ENCODE measurements around the gene MROH9. TPM values are rescaled to one million over a fixed set of nuclear protein-coding genes. Genes with fewer than 3 reads are reported as not detected.

The MROH9 gene
- total RNA-seq, 1 experiment from 2014 or later: not detected

DNA sequence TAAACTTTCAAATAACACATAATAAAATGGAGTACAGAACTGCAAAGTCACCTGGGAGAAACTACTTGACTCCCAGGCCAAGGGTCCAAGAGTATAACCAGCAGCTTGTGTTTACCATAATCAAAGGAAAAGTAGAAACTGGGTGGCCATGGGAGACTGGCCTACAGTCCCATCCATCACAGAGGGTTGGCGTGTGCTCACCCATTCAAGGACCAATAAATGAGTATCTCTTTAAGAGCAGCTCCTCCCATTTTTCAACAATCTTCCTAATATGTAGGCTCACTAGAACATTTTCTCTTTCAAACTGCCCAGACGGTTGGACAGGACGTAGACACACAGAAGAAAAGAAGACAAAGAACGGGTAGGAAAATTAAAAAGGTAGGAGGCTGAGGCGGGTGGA lies 155.3 kb downstream of the MROH9 start, which contains the start of gene FMO3:
FMO3 (plus strand) TSS at position 302 of the 400 bp plus-strand sequence. CDS start 1,754 bp downstream, outside the sequence.
- no peak for DNase-seq (ENCODE audit: low read depth, low spot score)
- no peaks in the 10 kb centered on the region for H3K9me3 ChIP-seq (ENCODE audit: control insufficient read depth, insufficient read depth, low read depth, low read length)
- H3K27me3 ChIP-seq (ENCODE audit: control insufficient read depth, insufficient read depth, low read length): no peaks in the 10 kb centered on the region
- ChIA-PET POLR2A (no interaction called here), CTCF (interaction anchor here (0.6 to 0.8 kb wide), 2 partner anchors 9 to 99 kb away, joined by 3 read pairs; no protein-coding TSS in a partner anchor)
- BruUV-seq (replicated peaks): no TSS peak
- in situ Hi-C loops (cut with HindIII; ENCODE audit: low pct_unique_long_range_greater_than_20kb, low sequenced_read_pairs) (no loop called here), intact Hi-C loops (cut with micrococcal nuclease; ENCODE audit: unreplicated experiment) (no loop called here)
- ATAC-seq: no peak
- TF ChIP-seq POLR2AphosphoS5 (IDR thresholded peaks at IDR 0.05; ENCODE audit: low read depth, low read length) (no peak), TCF7L2 (IDR thresholded peaks at IDR 0.05; ENCODE audit: low read depth, low read length) (no peak), REST (IDR thresholded peaks at IDR 0.05; ENCODE audit: insufficient read depth in 1 of 2, low read depth in 2 of 2, low read length in 1 of 2) (no peak), SIN3A (IDR thresholded peaks at IDR 0.05; ENCODE audit: borderline replicate concordance, insufficient read depth, low read depth, low read length) (no peak)
- TF ChIP-seq, protein P1, sequence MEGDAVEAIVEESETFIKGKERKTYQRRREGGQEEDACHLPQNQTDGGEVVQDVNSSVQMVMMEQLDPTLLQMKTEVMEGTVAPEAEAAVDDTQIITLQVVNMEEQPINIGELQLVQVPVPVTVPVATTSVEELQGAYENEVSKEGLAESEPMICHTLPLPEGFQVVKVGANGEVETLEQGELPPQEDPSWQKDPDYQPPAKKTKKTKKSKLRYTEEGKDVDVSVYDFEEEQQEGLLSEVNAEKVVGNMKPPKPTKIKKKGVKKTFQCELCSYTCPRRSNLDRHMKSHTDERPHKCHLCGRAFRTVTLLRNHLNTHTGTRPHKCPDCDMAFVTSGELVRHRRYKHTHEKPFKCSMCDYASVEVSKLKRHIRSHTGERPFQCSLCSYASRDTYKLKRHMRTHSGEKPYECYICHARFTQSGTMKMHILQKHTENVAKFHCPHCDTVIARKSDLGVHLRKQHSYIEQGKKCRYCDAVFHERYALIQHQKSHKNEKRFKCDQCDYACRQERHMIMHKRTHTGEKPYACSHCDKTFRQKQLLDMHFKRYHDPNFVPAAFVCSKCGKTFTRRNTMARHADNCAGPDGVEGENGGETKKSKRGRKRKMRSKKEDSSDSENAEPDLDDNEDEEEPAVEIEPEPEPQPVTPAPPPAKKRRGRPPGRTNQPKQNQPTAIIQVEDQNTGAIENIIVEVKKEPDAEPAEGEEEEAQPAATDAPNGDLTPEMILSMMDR (IDR thresholded peaks at IDR 0.05): no peak
- H3K4me1 ChIP-seq (ENCODE audit: control insufficient read depth, insufficient read depth, low read length): no peaks in the 10 kb centered on the region
- no peak within 1 kb of the TSS for H3K27ac ChIP-seq (ENCODE audit: low read length)
- H3K36me3 ChIP-seq (ENCODE audit: control insufficient read depth, insufficient read depth, low read length): no peaks in the 10 kb centered on the region
- no peak within 1 kb of the TSS for H3K4me3 ChIP-seq (ENCODE audit: low read depth in 2 of 2, low read length in 2 of 2)

GRCh38 chr1:171103862-171104261 lies 168.5 kb downstream of the MROH9 start:
- no TSS peak for BruUV-seq (replicated peaks)
- Histone ChIP-seq H3K36me3 (ENCODE audit: control insufficient read depth, insufficient read depth, low read length) (no peaks in the 10 kb centered on the region), H3K4me3 (ENCODE audit: low read depth in 2 of 2, low read length in 2 of 2) (no peak overlapping the region), H3K4me1 (ENCODE audit: control insufficient read depth, insufficient read depth, low read length) (no peaks in the 10 kb centered on the region), H3K9me3 (ENCODE audit: control insufficient read depth, insufficient read depth, low read depth, low read length) (no peaks in the 10 kb centered on the region), H3K27me3 (ENCODE audit: control insufficient read depth, insufficient read depth, low read length) (no peaks in the 10 kb centered on the region), H3K27ac (ENCODE audit: low read length) (no peak overlapping the region)
- TF ChIP-seq, protein P1 (IDR thresholded peaks at IDR 0.05): no peak
- TF ChIP-seq TCF7L2 (IDR thresholded peaks at IDR 0.05; ENCODE audit: low read depth, low read length): no peak
- no peak for TF ChIP-seq REST (IDR thresholded peaks at IDR 0.05; ENCODE audit: insufficient read depth in 1 of 2, low read depth in 2 of 2, low read length in 1 of 2)
- TF ChIP-seq SIN3A (IDR thresholded peaks at IDR 0.05; ENCODE audit: borderline replicate concordance, insufficient read depth, low read depth, low read length): no peak
- no peak for TF ChIP-seq POLR2AphosphoS5 (IDR thresholded peaks at IDR 0.05; ENCODE audit: low read depth, low read length)
- intact Hi-C loops (cut with micrococcal nuclease; ENCODE audit: unreplicated experiment): no loop called here
- in situ Hi-C loops (cut with HindIII; ENCODE audit: low pct_unique_long_range_greater_than_20kb, low sequenced_read_pairs): no loop called here
- ATAC-seq (no peak), DNase-seq (ENCODE audit: low read depth, low spot score) (no peak)
- ChIA-PET CTCF (no interaction called here), POLR2A (no interaction called here)

All from Panc1 (cell line).